Measurements from ENCODE around the gene SLC25A11.

- TF ChIP-seq CTCF (IDR thresholded peaks at IDR 0.05) = no peak
- TF ChIP-seq POLR2A (IDR thresholded peaks at IDR 0.05) = no peak
- TF ChIP-seq POLR2AphosphoS5 (IDR thresholded peaks at IDR 0.05) = no peak
Observed at GRCh38 chr17:4958102-4958501, 18.3 kb upstream of the SLC25A11 start.

Data from gastroesophageal sphincter (tissue), 3 donors.